ENCODE data around the gene THRB.

The THRB gene

GRCh38 chr3:24195504-24196230 lies 299.0 kb downstream of the THRB start:
- Histone ChIP-seq H3F3A (ENCODE audit: insufficient read depth) (no peaks in the 10 kb centered on the region), H3K27ac (ENCODE audit: low read depth, low read length) (no peak overlapping the region), H3K9me3 (ENCODE audit: insufficient read depth, low read length) (no peaks in the 10 kb centered on the region), H3K36me3 (ENCODE audit: low read length) (no peaks in the 10 kb centered on the region), H3K4me2 (ENCODE audit: low read depth, low read length, poor library complexity, severe bottlenecking) (no peak overlapping the region), H3K9me2 (replicated peaks; ENCODE audit: insufficient read depth, low read length) (no peaks in the 10 kb centered on the region), H3K27me3 (ENCODE audit: low read length) (no peaks in the 10 kb centered on the region), H2AFZ (ENCODE audit: low read depth, low read length, severe bottlenecking) (no peak overlapping the region), H3K79me2 (ENCODE audit: insufficient read depth, low read length) (no peaks in the 10 kb centered on the region), H3K4me3 (ENCODE audit: insufficient read depth, low read length, poor library complexity, severe bottlenecking) (no peak overlapping the region), H4K20me1 (ENCODE audit: low read depth, low read length) (no peaks in the 10 kb centered on the region), H3K9ac (ENCODE audit: low read length) (no peak overlapping the region)
- no peak for TF ChIP-seq EZH2phosphoT487 (conservative IDR thresholded peaks at IDR 0.05; ENCODE audit: low read length)
- no peak for TF ChIP-seq CTCF (IDR thresholded peaks at IDR 0.05; ENCODE audit: insufficient read depth, low read length, poor library complexity, severe bottlenecking)

GRCh38 chr3:24192469-24193056 lies 302.1 kb downstream of the THRB start:
- Histone ChIP-seq H4K20me1 (ENCODE audit: low read depth, low read length) (no peaks in the 10 kb centered on the region), H3K9ac (ENCODE audit: low read length) (no peak overlapping the region), H3F3A (ENCODE audit: insufficient read depth) (no peaks in the 10 kb centered on the region), H3K36me3 (ENCODE audit: low read length) (no peaks in the 10 kb centered on the region), H3K27me3 (ENCODE audit: low read length) (no peaks in the 10 kb centered on the region), H3K4me3 (ENCODE audit: insufficient read depth, low read length, poor library complexity, severe bottlenecking) (no peak overlapping the region), H3K4me2 (ENCODE audit: low read depth, low read length, poor library complexity, severe bottlenecking) (no peak overlapping the region), H3K27ac (ENCODE audit: low read depth, low read length) (no peak overlapping the region), H3K79me2 (ENCODE audit: insufficient read depth, low read length) (no peaks in the 10 kb centered on the region), H2AFZ (ENCODE audit: low read depth, low read length, severe bottlenecking) (no peak overlapping the region), H3K9me3 (ENCODE audit: insufficient read depth, low read length) (no peaks in the 10 kb centered on the region), H3K9me2 (replicated peaks; ENCODE audit: insufficient read depth, low read length) (no peaks in the 10 kb centered on the region)
- TF ChIP-seq CTCF (IDR thresholded peaks at IDR 0.05; ENCODE audit: insufficient read depth, low read length, poor library complexity, severe bottlenecking) = no peak
- TF ChIP-seq EZH2phosphoT487 (conservative IDR thresholded peaks at IDR 0.05; ENCODE audit: low read length) = no peak

GRCh38 chr3:24191801-24192403 lies 302.7 kb downstream of the THRB start:
- Histone ChIP-seq H3F3A (ENCODE audit: insufficient read depth) (no peaks in the 10 kb centered on the region), H2AFZ (ENCODE audit: low read depth, low read length, severe bottlenecking) (no peak overlapping the region), H3K36me3 (ENCODE audit: low read length) (no peaks in the 10 kb centered on the region), H3K4me3 (ENCODE audit: insufficient read depth, low read length, poor library complexity, severe bottlenecking) (no peak overlapping the region), H3K79me2 (ENCODE audit: insufficient read depth, low read length) (no peaks in the 10 kb centered on the region), H3K27me3 (ENCODE audit: low read length) (no peaks in the 10 kb centered on the region), H3K9ac (ENCODE audit: low read length) (no peak overlapping the region), H3K4me2 (ENCODE audit: low read depth, low read length, poor library complexity, severe bottlenecking) (no peak overlapping the region), H4K20me1 (ENCODE audit: low read depth, low read length) (no peaks in the 10 kb centered on the region), H3K27ac (ENCODE audit: low read depth, low read length) (no peak overlapping the region), H3K9me3 (ENCODE audit: insufficient read depth, low read length) (no peaks in the 10 kb centered on the region), H3K9me2 (replicated peaks; ENCODE audit: insufficient read depth, low read length) (no peaks in the 10 kb centered on the region)
- TF ChIP-seq CTCF (IDR thresholded peaks at IDR 0.05; ENCODE audit: insufficient read depth, low read length, poor library complexity, severe bottlenecking) (no peak), EZH2phosphoT487 (conservative IDR thresholded peaks at IDR 0.05; ENCODE audit: low read length) (no peak)

Measured in SU-DHL-6 (cell line).